Measurements from ENCODE around the gene EFNA2.

GRCh38 chr19:1258707-1259205 lies 26.9 kb upstream of the EFNA2 start:
- TF ChIP-seq, protein P1, sequence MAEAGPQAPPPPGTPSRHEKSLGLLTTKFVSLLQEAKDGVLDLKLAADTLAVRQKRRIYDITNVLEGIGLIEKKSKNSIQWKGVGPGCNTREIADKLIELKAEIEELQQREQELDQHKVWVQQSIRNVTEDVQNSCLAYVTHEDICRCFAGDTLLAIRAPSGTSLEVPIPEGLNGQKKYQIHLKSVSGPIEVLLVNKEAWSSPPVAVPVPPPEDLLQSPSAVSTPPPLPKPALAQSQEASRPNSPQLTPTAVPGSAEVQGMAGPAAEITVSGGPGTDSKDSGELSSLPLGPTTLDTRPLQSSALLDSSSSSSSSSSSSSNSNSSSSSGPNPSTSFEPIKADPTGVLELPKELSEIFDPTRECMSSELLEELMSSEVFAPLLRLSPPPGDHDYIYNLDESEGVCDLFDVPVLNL (CRISPR knock-in tag; IDR thresholded peaks at IDR 0.05; ENCODE audit: borderline replicate concordance, low read depth) = no peak
- TF ChIP-seq, protein P2, sequence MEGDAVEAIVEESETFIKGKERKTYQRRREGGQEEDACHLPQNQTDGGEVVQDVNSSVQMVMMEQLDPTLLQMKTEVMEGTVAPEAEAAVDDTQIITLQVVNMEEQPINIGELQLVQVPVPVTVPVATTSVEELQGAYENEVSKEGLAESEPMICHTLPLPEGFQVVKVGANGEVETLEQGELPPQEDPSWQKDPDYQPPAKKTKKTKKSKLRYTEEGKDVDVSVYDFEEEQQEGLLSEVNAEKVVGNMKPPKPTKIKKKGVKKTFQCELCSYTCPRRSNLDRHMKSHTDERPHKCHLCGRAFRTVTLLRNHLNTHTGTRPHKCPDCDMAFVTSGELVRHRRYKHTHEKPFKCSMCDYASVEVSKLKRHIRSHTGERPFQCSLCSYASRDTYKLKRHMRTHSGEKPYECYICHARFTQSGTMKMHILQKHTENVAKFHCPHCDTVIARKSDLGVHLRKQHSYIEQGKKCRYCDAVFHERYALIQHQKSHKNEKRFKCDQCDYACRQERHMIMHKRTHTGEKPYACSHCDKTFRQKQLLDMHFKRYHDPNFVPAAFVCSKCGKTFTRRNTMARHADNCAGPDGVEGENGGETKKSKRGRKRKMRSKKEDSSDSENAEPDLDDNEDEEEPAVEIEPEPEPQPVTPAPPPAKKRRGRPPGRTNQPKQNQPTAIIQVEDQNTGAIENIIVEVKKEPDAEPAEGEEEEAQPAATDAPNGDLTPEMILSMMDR (IDR thresholded peaks at IDR 0.05) = no peak
- TF ChIP-seq ZNF423 (CRISPR knock-in tag; IDR thresholded peaks at IDR 0.05) (no peak), PRDM15 (CRISPR knock-in tag; IDR thresholded peaks at IDR 0.05) (no peak), CREB1 (CRISPR knock-in tag; IDR thresholded peaks at IDR 0.05) (no peak), MXD4 (CRISPR knock-in tag; IDR thresholded peaks at IDR 0.05; ENCODE audit: borderline replicate concordance) (no peak), KAT7 (CRISPR knock-in tag; IDR thresholded peaks at IDR 0.05; ENCODE audit: borderline replicate concordance) (no peak)
- TF ChIP-seq, protein P3, sequence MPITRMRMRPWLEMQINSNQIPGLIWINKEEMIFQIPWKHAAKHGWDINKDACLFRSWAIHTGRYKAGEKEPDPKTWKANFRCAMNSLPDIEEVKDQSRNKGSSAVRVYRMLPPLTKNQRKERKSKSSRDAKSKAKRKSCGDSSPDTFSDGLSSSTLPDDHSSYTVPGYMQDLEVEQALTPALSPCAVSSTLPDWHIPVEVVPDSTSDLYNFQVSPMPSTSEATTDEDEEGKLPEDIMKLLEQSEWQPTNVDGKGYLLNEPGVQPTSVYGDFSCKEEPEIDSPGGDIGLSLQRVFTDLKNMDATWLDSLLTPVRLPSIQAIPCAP (CRISPR knock-in tag; IDR thresholded peaks at IDR 0.05) = no peak
- TF ChIP-seq, protein P4, sequence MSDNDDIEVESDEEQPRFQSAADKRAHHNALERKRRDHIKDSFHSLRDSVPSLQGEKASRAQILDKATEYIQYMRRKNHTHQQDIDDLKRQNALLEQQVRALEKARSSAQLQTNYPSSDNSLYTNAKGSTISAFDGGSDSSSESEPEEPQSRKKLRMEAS (CRISPR knock-in tag; IDR thresholded peaks at IDR 0.05) = no peak

All from WTC11 (cell line).